Amniotic stem cell (primary cell): Measurements from ENCODE around the gene TMEM120A.

Source experiments
- DNase-seq: peaks from one replicate; lab custom pipeline; 2025; lab: John Stamatoyannopoulos, UW

The TMEM120A gene

DNA sequence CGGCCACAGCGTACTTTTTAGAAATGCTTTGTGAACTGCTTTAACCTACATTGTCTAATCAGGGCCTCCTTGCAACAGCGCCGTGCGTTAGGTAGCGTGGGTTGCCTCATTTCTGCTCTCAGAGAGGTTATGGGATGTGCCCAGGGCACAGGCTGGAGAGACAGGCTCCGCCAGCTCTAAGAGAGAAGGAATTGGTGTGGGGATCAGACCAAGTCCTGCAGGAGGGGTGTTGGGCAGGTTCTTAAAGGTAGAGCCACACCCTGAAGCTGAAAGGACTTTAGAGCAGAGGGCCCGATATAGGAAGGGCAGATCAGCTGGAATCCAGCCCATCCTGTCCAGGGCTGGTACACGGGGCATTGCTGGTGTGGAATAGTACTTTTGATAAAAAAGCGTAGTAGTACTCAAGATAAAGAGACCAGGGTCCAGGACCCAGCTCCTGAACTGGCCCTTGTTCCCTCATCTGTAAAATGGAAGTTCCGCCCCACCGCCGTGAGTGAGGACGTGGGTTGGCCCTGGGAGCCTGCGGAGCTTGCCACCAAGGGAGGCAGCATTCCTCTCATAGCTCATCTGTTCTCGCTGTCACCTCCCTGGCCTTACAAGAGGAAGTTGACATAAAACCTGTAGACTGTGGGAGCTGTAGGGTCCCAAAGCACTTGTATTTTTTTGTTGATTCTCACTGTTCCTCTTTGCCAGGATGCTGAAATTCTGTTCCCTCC, 37.2 kb downstream of the TMEM120A start:
- no peak for DNase-seq

DNA sequence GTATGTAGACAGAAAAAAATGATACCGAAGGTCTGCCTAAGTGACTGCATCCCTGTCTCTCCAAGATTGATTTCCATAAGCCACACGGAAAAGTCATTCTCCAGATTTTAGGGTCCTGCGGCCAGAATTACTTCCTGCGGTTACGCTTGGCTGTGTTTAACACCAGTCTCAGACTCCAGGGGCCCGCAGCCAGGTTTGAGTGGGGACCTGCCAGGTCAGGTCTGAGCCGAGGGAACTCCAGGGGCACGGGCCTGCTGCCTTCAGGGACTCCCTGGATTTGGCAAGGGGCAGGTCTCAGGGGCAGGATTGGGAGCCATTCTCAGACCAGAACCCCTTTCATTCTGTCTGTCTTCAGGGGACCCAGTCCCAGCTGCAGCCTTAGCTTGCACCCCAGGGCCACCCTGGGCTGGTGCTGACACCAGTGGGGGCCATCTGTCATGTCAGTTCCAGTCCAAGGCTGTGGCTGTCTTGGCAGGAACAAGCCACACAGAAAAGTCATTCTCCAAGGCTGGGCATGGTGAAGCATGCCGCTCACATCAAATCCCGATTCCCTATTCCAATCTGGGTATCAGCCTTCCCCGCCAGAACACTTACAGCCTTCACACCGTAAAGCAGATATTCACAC, 39.0 kb downstream of the TMEM120A start:
- no peak for DNase-seq

DNA sequence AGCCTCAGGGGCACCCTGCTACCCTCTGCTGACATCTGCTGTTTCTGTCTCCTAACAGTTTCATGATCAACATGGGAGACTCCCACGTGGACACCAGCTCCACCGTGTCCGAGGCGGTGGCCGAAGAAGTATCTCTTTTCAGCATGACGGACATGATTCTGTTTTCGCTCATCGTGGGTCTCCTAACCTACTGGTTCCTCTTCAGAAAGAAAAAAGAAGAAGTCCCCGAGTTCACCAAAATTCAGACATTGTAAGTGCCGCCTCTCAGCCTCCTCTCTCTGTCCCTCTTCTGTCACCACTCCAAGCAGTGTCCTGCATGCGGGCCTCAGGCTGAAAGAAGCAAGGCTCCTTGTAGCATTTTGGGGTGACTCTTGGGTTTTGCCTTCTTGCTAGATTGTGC, 40.5 kb downstream of the TMEM120A start:
- no peak for DNase-seq

DNA sequence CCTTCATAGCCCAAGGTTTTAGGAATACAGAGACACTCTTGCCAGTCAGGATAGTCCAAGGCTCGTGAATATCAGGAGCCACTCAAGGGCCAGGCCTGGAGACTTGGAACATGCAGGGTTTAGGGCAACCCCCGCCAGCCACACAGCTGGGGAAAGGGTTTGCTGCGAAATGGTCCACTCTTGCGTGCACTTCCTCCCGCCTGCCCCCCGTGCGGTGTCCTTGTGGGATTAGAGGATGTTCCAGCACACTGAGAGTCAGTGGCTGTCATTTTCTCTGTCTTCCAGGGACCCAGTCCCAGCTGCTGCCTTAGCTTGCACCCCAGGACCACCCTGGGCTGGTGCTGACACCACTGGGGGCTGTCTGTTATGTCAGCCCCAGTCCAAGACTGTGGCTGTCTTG, 41.0 kb downstream of the TMEM120A start:
- no peak for DNase-seq

DNA sequence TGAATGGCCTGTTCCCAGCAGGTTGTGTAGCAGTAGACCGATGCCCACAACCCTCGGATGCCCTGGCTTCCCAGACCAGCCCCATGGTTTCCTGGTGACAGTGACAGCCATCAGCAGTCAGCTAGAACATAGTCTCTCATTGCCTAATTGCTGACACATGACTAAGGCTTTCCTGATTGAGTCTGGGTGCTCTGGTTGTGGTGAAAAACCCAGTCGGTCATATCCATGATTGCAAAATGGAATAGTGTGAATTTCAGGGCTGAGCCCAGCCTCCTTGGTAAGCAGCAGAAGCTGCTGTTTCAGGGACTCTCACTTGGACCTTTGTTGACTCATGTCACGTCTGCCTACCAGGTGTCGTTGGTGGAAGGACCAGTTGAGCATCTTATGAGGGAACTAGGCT, 42.9 kb downstream of the TMEM120A start:
- no peak for DNase-seq

DNA sequence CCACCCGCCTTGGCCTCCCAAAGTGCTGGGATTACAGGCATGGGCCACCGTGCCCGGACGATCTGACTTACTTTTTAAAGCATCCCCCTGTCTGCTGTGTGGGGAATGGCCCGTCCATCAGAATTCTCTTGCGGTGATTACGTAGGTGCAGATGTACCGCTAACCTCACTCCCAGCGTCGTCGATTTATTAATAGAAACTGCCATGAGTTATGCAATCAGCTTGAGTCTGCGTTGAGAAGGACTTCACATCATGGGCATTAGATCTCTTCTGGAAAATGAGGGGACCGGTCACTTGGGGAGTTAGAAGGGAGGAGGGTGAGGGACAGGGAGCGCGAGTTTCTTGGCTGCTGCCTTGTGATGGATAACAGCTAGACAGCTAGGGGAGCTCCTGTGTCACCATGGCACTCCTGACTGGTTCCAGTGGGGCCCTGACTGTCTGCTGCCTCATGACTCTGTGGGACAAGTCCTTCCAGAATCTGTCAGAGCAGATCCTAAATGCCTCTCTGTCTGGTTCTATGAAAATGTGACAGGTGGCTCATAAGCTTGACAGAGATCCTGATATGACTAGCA, 44.2 kb downstream of the TMEM120A start:
- no peak for DNase-seq

DNA sequence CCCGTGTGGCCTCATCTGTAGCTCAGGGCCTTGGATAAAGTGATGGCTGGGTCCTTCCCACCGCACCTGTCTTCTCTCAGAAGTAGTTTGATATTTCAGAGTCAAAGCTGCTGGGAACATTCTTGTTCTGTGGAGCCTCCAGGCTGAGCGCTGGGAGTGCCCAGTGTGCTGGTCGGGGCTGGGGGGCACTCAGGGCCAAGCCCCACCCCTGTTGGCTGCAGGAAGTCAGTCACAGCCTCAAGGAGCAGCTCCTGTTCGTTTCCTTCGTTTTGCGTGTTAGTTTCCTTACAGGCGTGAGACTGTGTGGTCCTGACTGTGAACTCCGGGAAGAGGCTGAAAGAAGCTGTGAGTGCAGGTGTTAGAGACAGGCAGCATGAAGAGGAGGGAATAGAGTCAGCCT, 46.2 kb downstream of the TMEM120A start:
- DNase-seq = no peak

DNA sequence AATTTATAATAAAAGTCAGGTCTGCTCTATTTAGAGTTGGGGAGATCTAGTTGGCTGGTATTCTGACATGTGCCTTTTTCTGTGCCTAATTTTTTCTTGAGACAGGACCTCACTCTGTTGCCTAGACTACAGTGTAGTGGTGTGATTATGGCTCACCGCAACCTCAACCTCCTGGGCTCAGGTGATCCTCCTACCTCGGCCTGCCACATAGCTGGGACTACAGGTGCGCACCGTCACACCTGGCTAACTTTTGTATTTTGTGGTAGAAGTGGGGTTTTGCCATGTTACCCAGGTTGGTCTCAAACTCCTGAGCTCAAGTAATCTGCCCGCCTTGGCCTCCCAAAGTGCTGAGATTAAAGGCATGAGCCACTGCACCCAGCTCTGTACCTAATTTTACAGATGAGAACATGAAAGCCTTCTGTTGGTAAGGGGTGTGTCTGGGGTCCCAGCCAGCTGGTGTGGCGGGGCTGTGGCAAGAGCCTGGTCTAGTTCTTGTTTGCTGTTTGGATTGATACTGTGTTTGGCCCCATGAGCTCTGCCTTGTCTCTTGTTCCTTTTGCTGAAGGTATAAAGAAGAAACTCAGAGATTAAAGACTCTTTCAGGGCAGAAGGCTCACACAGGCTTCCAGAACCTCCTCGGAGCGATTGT, 48.1 kb downstream of the TMEM120A start:
- DNase-seq = no peak

DNA sequence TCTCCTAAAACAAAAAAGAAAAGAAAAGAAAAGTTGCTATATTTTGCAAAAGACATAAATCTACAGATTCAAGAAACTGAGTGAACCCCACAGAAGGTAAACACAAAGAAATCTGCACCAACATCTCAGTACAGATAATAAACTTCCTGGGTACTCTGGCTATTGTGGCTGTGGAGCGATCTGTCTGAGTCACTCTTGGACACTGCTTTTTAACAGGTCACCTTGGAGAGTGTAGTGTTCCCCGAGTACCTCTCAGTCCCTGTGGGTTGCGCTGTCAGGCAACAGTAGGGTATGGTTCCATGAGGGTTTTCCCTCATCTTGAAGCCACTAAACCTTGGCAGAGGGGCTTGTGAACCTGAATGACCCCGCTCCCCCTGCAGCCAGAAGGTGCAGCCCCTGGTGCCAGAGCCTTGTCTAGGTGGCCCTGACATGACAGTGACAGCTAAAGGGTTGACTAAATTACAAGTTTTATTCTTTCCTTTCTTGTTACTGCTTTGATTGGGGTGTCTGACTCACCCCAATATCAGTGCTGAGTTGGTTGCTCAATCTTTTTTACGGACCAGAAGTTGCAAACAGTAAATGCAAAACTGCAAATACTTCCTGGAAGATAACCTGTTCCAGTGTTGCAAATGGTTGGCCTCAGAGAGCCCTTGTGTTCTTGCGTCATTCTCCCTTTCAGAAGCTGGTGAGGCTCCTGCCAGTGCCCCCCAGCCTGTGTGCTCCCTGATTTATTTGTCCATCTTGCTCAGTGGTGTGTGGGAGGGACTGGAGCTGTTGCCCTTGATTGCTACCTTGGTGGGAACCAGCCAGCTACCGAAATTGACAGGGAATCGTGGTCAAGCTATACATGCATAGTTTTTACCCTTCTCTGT, 48.9 kb downstream of the TMEM120A start:
- no peak for DNase-seq

DNA sequence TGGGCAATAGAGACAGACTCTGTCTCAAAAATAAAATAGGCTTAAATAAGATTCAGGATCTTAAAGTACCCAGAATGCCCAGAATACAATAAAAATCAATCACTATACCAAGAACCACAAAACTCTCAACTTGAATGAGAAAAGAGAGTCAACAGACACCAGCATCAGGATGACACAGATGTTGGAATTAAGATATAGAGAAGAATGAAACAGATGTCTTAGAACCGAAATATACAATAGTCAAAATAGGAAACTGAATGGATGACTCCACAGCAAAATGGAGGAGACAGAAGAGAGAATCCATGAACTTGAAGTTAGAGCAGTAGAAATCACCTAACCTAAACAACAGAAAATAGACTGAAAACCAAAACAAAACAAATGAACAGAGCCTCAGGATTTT, 49.9 kb downstream of the TMEM120A start:
- no peak for DNase-seq

DNA sequence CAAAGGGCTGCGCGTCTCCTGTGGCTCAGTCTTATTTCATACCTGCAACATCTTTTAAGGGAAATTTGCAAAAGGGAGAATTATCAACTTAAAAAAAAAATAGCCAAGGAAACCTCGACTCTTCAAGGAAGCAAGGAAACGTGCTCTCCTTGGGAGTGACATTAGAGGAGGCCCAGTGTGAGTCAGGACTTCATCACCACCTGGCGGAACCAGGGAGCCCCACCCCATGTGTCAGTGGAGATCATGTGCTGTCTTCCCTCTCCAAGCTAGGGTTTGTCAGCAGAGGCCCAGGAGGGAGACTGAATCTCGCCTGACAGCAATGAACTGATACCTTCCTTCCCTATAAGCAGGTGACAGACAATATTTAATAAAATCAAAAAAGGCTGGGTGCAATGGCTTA, 50.5 kb downstream of the TMEM120A start:
- DNase-seq = no peak

DNA sequence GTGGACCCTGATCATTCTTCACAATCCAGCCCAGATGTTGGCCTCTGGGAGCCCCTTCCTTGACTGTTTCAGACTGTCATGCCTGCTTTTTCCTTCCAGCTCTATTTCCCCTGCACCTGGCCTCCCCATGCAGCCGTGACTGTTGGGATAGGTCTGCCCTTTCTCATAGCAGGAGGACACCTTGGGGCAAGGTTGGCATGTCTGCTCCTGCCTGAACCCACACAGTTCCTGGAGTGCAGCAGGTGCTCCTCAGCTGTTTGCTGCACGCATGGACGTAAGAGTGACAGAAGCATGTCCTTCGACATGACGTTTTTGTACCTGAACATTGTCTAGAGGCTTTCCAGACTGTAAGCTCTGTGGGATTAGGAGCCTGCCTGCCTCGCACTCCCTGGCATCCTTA, 55.5 kb downstream of the TMEM120A start:
- no peak for DNase-seq

DNA sequence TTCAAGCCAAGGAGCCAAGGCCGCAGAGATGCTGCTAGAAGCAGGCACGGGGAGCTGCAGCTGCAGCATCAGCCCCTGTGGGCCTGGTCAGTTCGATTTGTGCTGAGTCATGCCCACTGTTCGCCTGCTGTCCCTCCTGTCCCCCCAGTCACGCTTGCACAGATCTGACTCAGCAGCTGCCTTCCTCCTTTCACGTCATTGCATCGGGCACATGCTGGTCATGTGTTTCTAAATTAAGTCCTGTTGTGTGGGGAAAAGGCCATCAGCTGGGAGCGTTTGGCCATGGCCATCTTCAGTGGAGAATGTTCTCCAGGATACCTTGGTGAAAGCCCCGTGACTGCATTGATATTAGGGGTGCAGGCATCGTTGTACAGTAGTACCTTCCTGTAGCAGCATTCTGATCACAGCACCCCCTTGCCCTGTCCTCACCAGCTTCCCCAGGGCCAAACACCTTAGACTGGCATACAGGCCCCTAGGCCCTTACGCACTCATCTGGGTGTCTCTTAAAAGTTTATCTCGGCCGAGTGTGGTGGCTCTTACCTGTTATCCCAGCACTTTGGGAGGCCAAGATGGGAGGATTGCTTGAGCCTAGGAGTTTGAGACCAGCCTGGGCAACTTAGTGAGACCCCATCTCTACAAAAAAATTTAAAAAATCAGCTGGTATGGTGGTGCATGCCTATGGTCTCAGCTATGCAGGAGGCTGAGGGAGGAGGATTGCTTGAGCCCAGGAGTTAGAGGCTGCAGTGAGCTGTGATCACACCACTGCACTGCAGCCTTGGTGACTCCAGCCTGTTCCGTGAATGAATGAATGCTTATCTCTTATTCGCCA, 56.2 kb downstream of the TMEM120A start:
- DNase-seq = peak; percentile 88
